Neural crest cell (in vitro differentiated cells): Measurements from ENCODE around the gene FMC1. TPM values are rescaled to one million over a fixed set of nuclear protein-coding genes. Genes with fewer than 3 reads are reported as not detected.

ENCODE experiments used
- DNase-seq: peaks from one replicate; pipeline ENCODE4 v3.0.0; 2021; ENCODE audit warnings: low read depth, mixed read lengths, low spot score
- H3K27ac Mint-ChIP-seq: one replicate; pipeline ENCODE4 v1.8.0; 2021; ENCODE audit warnings: mild to moderate bottlenecking, mixed read lengths; ENCODE audit not compliant: unreplicated experiment
- H3K27me3 Mint-ChIP-seq: 2 replicates; pipeline ENCODE4 v1.8.0; 2021; ENCODE audit warnings: low read depth, mild to moderate bottlenecking, mixed read lengths
- H3K36me3 Mint-ChIP-seq: 2 replicates; pipeline ENCODE4 v1.8.0; 2021; ENCODE audit warnings: low read depth, mild to moderate bottlenecking, mixed read lengths
- H3K4me1 Mint-ChIP-seq: 2 replicates; pipeline ENCODE4 v1.8.0; 2021; ENCODE audit warnings: mixed read lengths
- H3K4me3 Mint-ChIP-seq: one replicate; pipeline ENCODE4 v1.8.0; 2021; ENCODE audit warnings: mild to moderate bottlenecking, mixed read lengths
- H3K9me3 Mint-ChIP-seq: 2 replicates; pipeline ENCODE4 v1.8.0; 2021; ENCODE audit warnings: mixed read lengths
- CTCF ChIP-seq: fragments of 200-600 bp; sonication (generic); conservative IDR thresholded peaks from 2 replicates; pipeline ENCODE4 v1.5.0; 2021; ENCODE audit warnings: antibody characterized with exemption, mild to moderate bottlenecking
- total RNA-seq: library from RNA; stranded (reverse); gene quantifications from 2 replicates; pipeline ENCODE4 v1.2.1, GENCODE V29; 2021

FMC1 gene
- total RNA-seq, 1 donor from 2014 or later, result 24.8 TPM

GRCh38 chr7:139297795-139298194 lies 43.3 kb upstream of the FMC1 start:
- H3K27ac Mint-ChIP-seq, result no peak overlapping the region
- no peak for DNase-seq
- H3K9me3 Mint-ChIP-seq, result no peaks in the 10 kb centered on the region
- H3K27me3 Mint-ChIP-seq, result no peaks in the 10 kb centered on the region
- no peaks in the 10 kb centered on the region for H3K36me3 Mint-ChIP-seq
- no peak overlapping the region for H3K4me3 Mint-ChIP-seq
- TF ChIP-seq CTCF, result no peak
- peaks cover 6% of the 10 kb centered on the region for H3K4me1 Mint-ChIP-seq

- no peaks in the 10 kb centered on the region for H3K27me3 Mint-ChIP-seq
- H3K9me3 Mint-ChIP-seq, result no peaks in the 10 kb centered on the region
- TF ChIP-seq CTCF, result no peak
- H3K27ac Mint-ChIP-seq, result no peak overlapping the region
- no peak for DNase-seq
- peaks cover 6% of the 10 kb centered on the region for H3K4me1 Mint-ChIP-seq
- H3K36me3 Mint-ChIP-seq, result no peaks in the 10 kb centered on the region
- H3K4me3 Mint-ChIP-seq, result no peak overlapping the region
Measured at GRCh38 chr7:139299296-139299695, 41.8 kb upstream of the FMC1 start.

GRCh38 chr7:139300390-139300789 lies 40.7 kb upstream of the FMC1 start:
- no peak for DNase-seq
- Mint-ChIP-seq H3K4me1 (peaks cover 6% of the 10 kb centered on the region), H3K36me3 (no peaks in the 10 kb centered on the region), H3K27ac (no peak overlapping the region), H3K9me3 (no peaks in the 10 kb centered on the region), H3K4me3 (no peak overlapping the region), H3K27me3 (no peaks in the 10 kb centered on the region)
- no peak for TF ChIP-seq CTCF

GRCh38 chr7:139304517-139304916 lies 36.6 kb upstream of the FMC1 start:
- H3K4me1 Mint-ChIP-seq, result no peaks in the 10 kb centered on the region
- no peak for TF ChIP-seq CTCF
- H3K27me3 Mint-ChIP-seq, result no peaks in the 10 kb centered on the region
- DNase-seq, result no peak
- H3K4me3 Mint-ChIP-seq, result no peak overlapping the region
- no peaks in the 10 kb centered on the region for H3K9me3 Mint-ChIP-seq
- peaks cover 6% of the 10 kb centered on the region for H3K36me3 Mint-ChIP-seq
- H3K27ac Mint-ChIP-seq, result no peak overlapping the region

GRCh38 chr7:139317939-139318505 lies 23.1 kb upstream of the FMC1 start:
- no peak overlapping the region for H3K27ac Mint-ChIP-seq
- TF ChIP-seq CTCF, result no peak
- DNase-seq, result no peak
- H3K4me1 Mint-ChIP-seq, result no peaks in the 10 kb centered on the region
- H3K4me3 Mint-ChIP-seq, result no peak overlapping the region
- no peaks in the 10 kb centered on the region for H3K9me3 Mint-ChIP-seq
- no peaks in the 10 kb centered on the region for H3K36me3 Mint-ChIP-seq
- H3K27me3 Mint-ChIP-seq, result no peaks in the 10 kb centered on the region
